ENCODE measurements around the gene METTL17.
"Not testable (repeated sequence)": the region's sequence is repeated elsewhere in the genome, so short reads cannot be mapped to it uniquely, and the experiment has no call there.

The METTL17 gene

GRCh38 chr14:20996521-20996920 is 6.7 kb downstream of the METTL17 start:
- DNase-seq (ENCODE audit: low read depth), result no peak

- no peak for DNase-seq (ENCODE audit: low read depth)
Measured at GRCh38 chr14:20997115-20997514, 7.3 kb downstream of the METTL17 start.

GRCh38 chr14:20997564-20997963 is 7.8 kb downstream of the METTL17 start:
- DNase-seq (ENCODE audit: low read depth), result no peak

GRCh38 chr14:20998139-20998538 is 8.4 kb downstream of the METTL17 start:
- no peak for DNase-seq (ENCODE audit: low read depth)

GRCh38 chr14:20998674-20999366 is 9.0 kb downstream of the METTL17 start, which contains the start of gene SLC39A2:
TSS of gene SLC39A2 (plus strand) at chr14:20999293. CDS start at chr14:20999447, 154 bp downstream.
- DNase-seq (ENCODE audit: low read depth), result peak; percentile 78

GRCh38 chr14:20999591-20999990 is 9.8 kb downstream of the METTL17 start:
- no peak for DNase-seq (ENCODE audit: low read depth)

- DNase-seq (ENCODE audit: low read depth), result no peak
Measured at GRCh38 chr14:21001218-21001617, 11.4 kb downstream of the METTL17 start.

- DNase-seq (ENCODE audit: low read depth), result no peak
Measured at GRCh38 chr14:21003788-21004346, 14.1 kb downstream of the METTL17 start.

- DNase-seq (ENCODE audit: low read depth), result not testable (repeated sequence)
Measured at GRCh38 chr14:21009721-21010120, 19.9 kb downstream of the METTL17 start.

- DNase-seq (ENCODE audit: low read depth), result no peak
Measured at GRCh38 chr14:21011136-21011535, 21.4 kb downstream of the METTL17 start.

- peak; percentile 72 for DNase-seq (ENCODE audit: low read depth)
Measured at GRCh38 chr14:21014761-21015190, 25.0 kb downstream of the METTL17 start.

- no peak for DNase-seq (ENCODE audit: low read depth)
Measured at GRCh38 chr14:21015312-21015711, 25.5 kb downstream of the METTL17 start.

- no peak for DNase-seq (ENCODE audit: low read depth)
Measured at GRCh38 chr14:21016413-21017190, 26.8 kb downstream of the METTL17 start.

- no peak for DNase-seq (ENCODE audit: low read depth)
Measured at GRCh38 chr14:21017528-21018245, 27.9 kb downstream of the METTL17 start.

GRCh38 chr14:21018286-21018685 is 28.5 kb downstream of the METTL17 start:
- DNase-seq (ENCODE audit: low read depth), result no peak

GRCh38 chr14:21018781-21019180 is 29.0 kb downstream of the METTL17 start:
- no peak for DNase-seq (ENCODE audit: low read depth)

GRCh38 chr14:21019366-21019765 is 29.6 kb downstream of the METTL17 start:
- DNase-seq (ENCODE audit: low read depth), result no peak

- DNase-seq (ENCODE audit: low read depth), result no peak
Measured at GRCh38 chr14:21020977-21021545, 31.3 kb downstream of the METTL17 start.

GRCh38 chr14:21022686-21023085 is 32.9 kb downstream of the METTL17 start:
- no peak for DNase-seq (ENCODE audit: low read depth)

GRCh38 chr14:21023174-21023573 is 33.4 kb downstream of the METTL17 start:
- DNase-seq (ENCODE audit: low read depth), result no peak

- DNase-seq (ENCODE audit: low read depth), result no peak
Measured at GRCh38 chr14:21023817-21024584, 34.2 kb downstream of the METTL17 start.
